CD8-positive, alpha-beta memory T cell (primary cell): ENCODE results near the gene RICTOR. TPM values are rescaled to one million over a fixed set of nuclear protein-coding genes. Genes with fewer than 3 reads are reported as not detected.

Experiments
- CTCF ChIA-PET: fragments of 350-600 bp; sonication (Branson Sonifier 250); formaldehyde crosslinking; loops from one replicate; lab custom pipeline; 2021; ENCODE audit warnings: antibody characterized with exemption; lab: Charles Lee
- POLR2A ChIA-PET: fragments of 350-600 bp; sonication (Branson Sonifier 250); formaldehyde crosslinking; loops from one replicate; lab custom pipeline; 2021; ENCODE audit warnings: antibody characterized with exemption; lab: Charles Lee
- DNase-seq, 5 donors: peaks; one replicate each; pipeline versions ENCODE4 v3.0.0 to v3.0.0-alpha.2; 2020 to 2022; ENCODE audit warnings: mixed read lengths in 1 of 5
- H3K27ac ChIP-seq: one replicate; pipeline ENCODE4 v1.7.0; 2013; ENCODE audit warnings: low read depth, mild to moderate bottlenecking, low read length, moderate library complexity
- H3K27me3 ChIP-seq: 2 replicates; pipeline ENCODE4 v1.7.0; 2013; ENCODE audit warnings: low read length, mild to moderate bottlenecking; ENCODE audit not compliant: insufficient read depth, poor library complexity, severe bottlenecking
- H3K36me3 ChIP-seq: 2 replicates; pipeline ENCODE4 v1.7.0; 2013; ENCODE audit warnings: mild to moderate bottlenecking, low read length, moderate library complexity; ENCODE audit not compliant: insufficient read depth
- H3K4me1 ChIP-seq: 2 replicates; pipeline ENCODE4 v1.7.0; 2013; ENCODE audit warnings: mild to moderate bottlenecking, low read length, moderate library complexity; ENCODE audit not compliant: insufficient read depth
- H3K4me3 ChIP-seq: 2 replicates; pipeline ENCODE4 v1.7.0; 2013; ENCODE audit warnings: mild to moderate bottlenecking, low read length
- H3K9me3 ChIP-seq: 2 replicates; pipeline ENCODE4 v1.7.0; 2013; ENCODE audit warnings: mild to moderate bottlenecking, low read length
- H3K27ac Mint-ChIP-seq, 8 donors: one replicate each; pipeline ENCODE4 v1.8.0; 2020 to 2021; ENCODE audit warnings: mixed read lengths in 8 of 8, mild to moderate bottlenecking in 6 of 8, inconsistent platforms in 3 of 8, moderate library complexity in 3 of 8
- H3K27me3 Mint-ChIP-seq, 2 donors: one replicate each; pipeline ENCODE4 v1.8.0; 2020 to 2021; ENCODE audit warnings: mixed read lengths in 2 of 2, mild to moderate bottlenecking in 1 of 2, moderate library complexity in 1 of 2
- H3K36me3 Mint-ChIP-seq, 3 donors: one replicate each; pipeline ENCODE4 v1.8.0; 2020 to 2021; ENCODE audit warnings: mixed read lengths in 3 of 3, inconsistent platforms in 1 of 3, mild to moderate bottlenecking in 1 of 3
- H3K4me1 Mint-ChIP-seq, 3 donors: one replicate each; pipeline ENCODE4 v1.8.0; 2020 to 2021; ENCODE audit warnings: mixed read lengths in 3 of 3, inconsistent platforms in 1 of 3, mild to moderate bottlenecking in 1 of 3
- H3K4me3 Mint-ChIP-seq, 7 donors: one replicate each; pipeline ENCODE4 v1.8.0; 2020 to 2021; ENCODE audit warnings: mixed read lengths in 7 of 7, mild to moderate bottlenecking in 6 of 7, moderate library complexity in 4 of 7, inconsistent platforms in 2 of 7
- H3K9me3 Mint-ChIP-seq, 5 donors: one replicate each; pipeline ENCODE4 v1.8.0; 2020 to 2022; ENCODE audit warnings: mixed read lengths in 5 of 5, mild to moderate bottlenecking in 3 of 5, moderate library complexity in 2 of 5, inconsistent platforms in 1 of 5
- polyA plus RNA-seq: library from polyadenylated mRNA; unstranded; fragments of 300-500 nt; fragmentation: Illumina TruSeq; gene quantifications from one replicate; pipeline ENCODE4 v1.2.3, GENCODE V29; 2021
- total RNA-seq, 2 experiments: library from RNA; stranded (reverse); gene quantifications; one replicate each; pipeline ENCODE4 v1.2.3, GENCODE V29; 2021

Gene RICTOR
- total and polyA plus RNA-seq, 3 experiments from 2014 or later, result 12.1 to 32.9 (median 32.0) TPM

- Mint-ChIP-seq H3K4me3 (peak overlapping the region in 3 of 7 donors; percentile 6 to 37 (median 33)), H3K36me3 (peaks cover 18 to 28% (median 21%) of the 10 kb centered on the region in 3 donors)
Observed at GRCh38 chr5:39062530-39062929, 11.7 kb downstream of the RICTOR start.

GRCh38 chr5:39062104-39062503 is 12.1 kb downstream of the RICTOR start:
- no peaks in the 10 kb centered on the region for H3K9me3 ChIP-seq
- DNase-seq, result no peak
- ChIA-PET POLR2A (no interaction called here), CTCF (interaction anchor here (1.0 kb wide), 1 partner anchor 9 kb away, joined by 3 read pairs; no protein-coding TSS in a partner anchor)
- no peak overlapping the region for H3K27ac ChIP-seq
- H3K4me3 Mint-ChIP-seq, result peak overlapping the region in 1 of 7 donors; percentile 37
- peaks cover 83 to 96% (median 88%) of the 10 kb centered on the region in 3 donors for H3K4me1 Mint-ChIP-seq
- peaks cover 5 to 10% (median 7%) of the 10 kb centered on the region in 5 donors for H3K9me3 Mint-ChIP-seq
- peaks cover 6% of the 10 kb centered on the region for H3K36me3 ChIP-seq
- H3K27ac Mint-ChIP-seq, result peak overlapping the region in 3 of 8 donors; percentile 10 to 77 (median 62)
- H3K4me1 ChIP-seq, result peaks cover 55% of the 10 kb centered on the region
- H3K36me3 Mint-ChIP-seq, result peaks cover 13 to 24% (median 17%) of the 10 kb centered on the region in 3 donors
- H3K4me3 ChIP-seq, result no peak overlapping the region
- H3K27me3 ChIP-seq, result no peaks in the 10 kb centered on the region
- H3K27me3 Mint-ChIP-seq, result no peaks in the 10 kb centered on the region

More at GRCh38 chr5:39062530-39062929, 11.7 kb downstream of the RICTOR start:
- Mint-ChIP-seq H3K9me3 (peaks cover 6 to 12% (median 11%) of the 10 kb centered on the region in 5 donors), H3K4me1 (peaks cover 84 to 96% (median 88%) of the 10 kb centered on the region in 3 donors), H3K27me3 (peaks cover 0 to 2% of the 10 kb centered on the region in 2 donors), H3K27ac (peak overlapping the region in 4 of 8 donors; percentile 2 to 44 (median 18))
- ChIA-PET CTCF (interaction anchor here (1.0 kb wide), 1 partner anchor 10 kb away, joined by 3 read pairs; no protein-coding TSS in a partner anchor), POLR2A (no interaction called here)
- H3K27me3 ChIP-seq, result no peaks in the 10 kb centered on the region
- peaks cover 53% of the 10 kb centered on the region for H3K4me1 ChIP-seq
- peaks cover 6% of the 10 kb centered on the region for H3K36me3 ChIP-seq
- no peak overlapping the region for H3K27ac ChIP-seq
- DNase-seq, result no peak
- H3K4me3 ChIP-seq, result no peak overlapping the region
- no peaks in the 10 kb centered on the region for H3K9me3 ChIP-seq

GRCh38 chr5:39059064-39059463 is 15.1 kb downstream of the RICTOR start:
- Mint-ChIP-seq H3K4me3 (peak overlapping the region in 6 of 7 donors; percentile 7 to 79 (median 38)), H3K27me3 (no peaks in the 10 kb centered on the region), H3K27ac (peak overlapping the region; percentile 3 to 91 (median 75)), H3K9me3 (no peaks in the 10 kb centered on the region), H3K36me3 (peaks cover 1 to 19% (median 5%) of the 10 kb centered on the region in 3 donors), H3K4me1 (peaks cover 79 to 95% (median 93%) of the 10 kb centered on the region in 3 donors)
- DNase-seq, result no peak
- no peak overlapping the region for H3K4me3 ChIP-seq
- peaks cover 55% of the 10 kb centered on the region for H3K4me1 ChIP-seq
- no peak overlapping the region for H3K27ac ChIP-seq
- no peaks in the 10 kb centered on the region for H3K9me3 ChIP-seq
- CTCF ChIA-PET, result no interaction called here
- H3K27me3 ChIP-seq, result no peaks in the 10 kb centered on the region
- no peaks in the 10 kb centered on the region for H3K36me3 ChIP-seq
- POLR2A ChIA-PET, result no interaction called here

GRCh38 chr5:39058178-39058921 is 15.8 kb downstream of the RICTOR start:
- Mint-ChIP-seq H3K9me3 (no peaks in the 10 kb centered on the region), H3K27me3 (no peaks in the 10 kb centered on the region), H3K36me3 (peaks cover 1 to 19% (median 5%) of the 10 kb centered on the region in 3 donors), H3K4me1 (peaks cover 77 to 92% (median 92%) of the 10 kb centered on the region in 3 donors), H3K4me3 (peak overlapping the region in 6 of 7 donors; percentile 16 to 87 (median 64)), H3K27ac (peak overlapping the region; percentile 10 to 91 (median 60))
- no peak for DNase-seq
- H3K27ac ChIP-seq, result no peak overlapping the region
- no peaks in the 10 kb centered on the region for H3K27me3 ChIP-seq
- no peak overlapping the region for H3K4me3 ChIP-seq
- ChIA-PET POLR2A (no interaction called here), CTCF (no interaction called here)
- H3K36me3 ChIP-seq, result no peaks in the 10 kb centered on the region
- H3K9me3 ChIP-seq, result no peaks in the 10 kb centered on the region
- H3K4me1 ChIP-seq, result peaks cover 48% of the 10 kb centered on the region

- Histone ChIP-seq H3K27ac (no peak overlapping the region), H3K4me3 (no peak overlapping the region), H3K36me3 (no peaks in the 10 kb centered on the region), H3K9me3 (no peaks in the 10 kb centered on the region), H3K4me1 (peaks cover 47% of the 10 kb centered on the region), H3K27me3 (no peaks in the 10 kb centered on the region)
- no peak for DNase-seq
- POLR2A ChIA-PET, result no interaction called here
- H3K36me3 Mint-ChIP-seq, result peaks cover 1 to 20% (median 5%) of the 10 kb centered on the region in 3 donors
- peaks cover 76 to 92% (median 92%) of the 10 kb centered on the region in 3 donors for H3K4me1 Mint-ChIP-seq
- H3K4me3 Mint-ChIP-seq, result peak overlapping the region in 6 of 7 donors; percentile 16 to 87 (median 64)
- no peaks in the 10 kb centered on the region for H3K9me3 Mint-ChIP-seq
- H3K27me3 Mint-ChIP-seq, result no peaks in the 10 kb centered on the region
- CTCF ChIA-PET, result no interaction called here
- peak overlapping the region; percentile 10 to 86 (median 56) for H3K27ac Mint-ChIP-seq
Observed at GRCh38 chr5:39057734-39058133, 16.5 kb downstream of the RICTOR start.

GRCh38 chr5:39055768-39056398 is 18.3 kb downstream of the RICTOR start:
- H3K4me3 Mint-ChIP-seq, result peak overlapping the region in 2 of 7 donors; percentile 4 to 44
- H3K27ac Mint-ChIP-seq, result peak overlapping the region in 2 of 8 donors; percentile 10 to 36
- no peaks in the 10 kb centered on the region for H3K27me3 Mint-ChIP-seq
- peaks cover 1 to 23% (median 5%) of the 10 kb centered on the region in 3 donors for H3K36me3 Mint-ChIP-seq
- H3K4me3 ChIP-seq, result no peak overlapping the region
- ChIA-PET POLR2A (no interaction called here), CTCF (no interaction called here)
- peaks cover 34% of the 10 kb centered on the region for H3K4me1 ChIP-seq
- H3K9me3 Mint-ChIP-seq, result no peaks in the 10 kb centered on the region
- H3K27me3 ChIP-seq, result no peaks in the 10 kb centered on the region
- no peaks in the 10 kb centered on the region for H3K9me3 ChIP-seq
- no peak for DNase-seq
- H3K36me3 ChIP-seq, result no peaks in the 10 kb centered on the region
- H3K27ac ChIP-seq, result no peak overlapping the region
- H3K4me1 Mint-ChIP-seq, result peaks cover 71 to 88% (median 87%) of the 10 kb centered on the region in 3 donors

GRCh38 chr5:39055027-39055767 is 19.0 kb downstream of the RICTOR start:
- H3K4me3 ChIP-seq, result no peak overlapping the region
- H3K9me3 ChIP-seq, result no peaks in the 10 kb centered on the region
- H3K4me1 Mint-ChIP-seq, result peaks cover 70 to 88% (median 87%) of the 10 kb centered on the region in 3 donors
- H3K4me3 Mint-ChIP-seq, result peak overlapping the region in 1 of 7 donors; percentile 4
- POLR2A ChIA-PET, result no interaction called here
- peaks cover 30% of the 10 kb centered on the region for H3K4me1 ChIP-seq
- H3K27ac Mint-ChIP-seq, result peak overlapping the region in 2 of 8 donors; percentile 10 to 36
- peaks cover 1 to 23% (median 5%) of the 10 kb centered on the region in 3 donors for H3K36me3 Mint-ChIP-seq
- no peaks in the 10 kb centered on the region for H3K27me3 ChIP-seq
- no peaks in the 10 kb centered on the region for H3K27me3 Mint-ChIP-seq
- no peak for DNase-seq
- H3K36me3 ChIP-seq, result no peaks in the 10 kb centered on the region
- H3K9me3 Mint-ChIP-seq, result no peaks in the 10 kb centered on the region
- no peak overlapping the region for H3K27ac ChIP-seq
- CTCF ChIA-PET, result no interaction called here
